Fibroblast of the aortic adventitia (primary cell): ENCODE measurements around the gene SLC10A1. TPM values are rescaled to one million over a fixed set of nuclear protein-coding genes. Genes with fewer than 3 reads are reported as not detected.

Source experiments
- DNase-seq: peaks from one replicate; pipeline ENCODE4 v3.0.0-alpha.2; 2010; ENCODE audit warnings: low read depth
- H3K4me3 ChIP-seq: 2 replicates; pipeline ENCODE4 v1.5.1; 2011; ENCODE audit warnings: low read depth, mild to moderate bottlenecking, control low read depth, low read length, moderate library complexity
- total RNA-seq: library from RNA; depleted of rRNA; stranded (reverse); fragments of >200 nt; gene quantifications from 2 replicates; pipeline ENCODE4 v1.2.3, GENCODE V29; 2012; ENCODE audit warnings: low replicate concordance
- TF ChIP-seq, protein P1 (sequence below): IDR thresholded peaks from 2 replicates; pipeline ENCODE4 v1.5.1; 2011; ENCODE audit warnings: mild to moderate bottlenecking, low read length, control low read depth, inconsistent platforms; ENCODE audit not compliant: insufficient read depth

Gene SLC10A1
- total RNA-seq, 1 donor, result not detected

DNA sequence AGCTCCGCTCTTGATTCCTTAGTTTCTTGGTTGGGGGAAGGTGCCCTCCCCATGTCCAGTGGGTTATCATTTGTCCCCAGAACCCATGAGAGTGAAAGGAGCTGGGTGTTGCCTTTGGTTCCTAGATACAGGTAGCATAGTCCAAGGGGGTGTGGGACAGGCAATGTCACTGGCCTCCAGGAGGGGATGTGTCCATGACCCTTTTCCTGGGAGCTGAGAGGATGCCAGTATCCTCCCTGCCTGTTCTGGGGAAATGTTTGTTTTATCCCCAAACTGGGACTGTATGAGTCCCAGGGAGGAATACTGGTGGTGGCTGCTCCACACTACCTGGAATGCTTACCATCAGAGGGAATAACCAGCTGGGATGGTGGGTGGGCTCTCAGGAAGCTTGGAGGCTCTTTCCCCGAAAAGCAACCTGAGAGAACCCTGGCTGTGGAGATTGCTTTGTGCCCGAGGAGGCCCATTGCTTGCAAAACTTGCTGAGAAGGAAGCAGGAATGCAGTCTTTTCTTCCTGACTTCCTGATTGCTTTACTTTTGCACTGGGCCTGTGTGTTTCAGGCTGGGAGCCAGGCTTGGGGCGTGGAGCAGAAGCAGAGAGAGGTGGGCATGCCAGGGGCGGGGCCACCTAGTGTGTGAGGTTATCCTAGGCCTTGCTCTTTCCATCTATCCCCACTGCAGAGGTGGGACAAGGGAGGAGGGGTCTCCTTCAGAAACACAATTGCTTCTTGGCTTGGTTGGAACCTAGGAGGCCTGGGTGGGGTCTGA lies 715 bp upstream of the SLC10A1 start:
- no peak overlapping the region for H3K4me3 ChIP-seq
- TF ChIP-seq, protein P1, sequence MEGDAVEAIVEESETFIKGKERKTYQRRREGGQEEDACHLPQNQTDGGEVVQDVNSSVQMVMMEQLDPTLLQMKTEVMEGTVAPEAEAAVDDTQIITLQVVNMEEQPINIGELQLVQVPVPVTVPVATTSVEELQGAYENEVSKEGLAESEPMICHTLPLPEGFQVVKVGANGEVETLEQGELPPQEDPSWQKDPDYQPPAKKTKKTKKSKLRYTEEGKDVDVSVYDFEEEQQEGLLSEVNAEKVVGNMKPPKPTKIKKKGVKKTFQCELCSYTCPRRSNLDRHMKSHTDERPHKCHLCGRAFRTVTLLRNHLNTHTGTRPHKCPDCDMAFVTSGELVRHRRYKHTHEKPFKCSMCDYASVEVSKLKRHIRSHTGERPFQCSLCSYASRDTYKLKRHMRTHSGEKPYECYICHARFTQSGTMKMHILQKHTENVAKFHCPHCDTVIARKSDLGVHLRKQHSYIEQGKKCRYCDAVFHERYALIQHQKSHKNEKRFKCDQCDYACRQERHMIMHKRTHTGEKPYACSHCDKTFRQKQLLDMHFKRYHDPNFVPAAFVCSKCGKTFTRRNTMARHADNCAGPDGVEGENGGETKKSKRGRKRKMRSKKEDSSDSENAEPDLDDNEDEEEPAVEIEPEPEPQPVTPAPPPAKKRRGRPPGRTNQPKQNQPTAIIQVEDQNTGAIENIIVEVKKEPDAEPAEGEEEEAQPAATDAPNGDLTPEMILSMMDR, result no peak
- no peak for DNase-seq

DNA sequence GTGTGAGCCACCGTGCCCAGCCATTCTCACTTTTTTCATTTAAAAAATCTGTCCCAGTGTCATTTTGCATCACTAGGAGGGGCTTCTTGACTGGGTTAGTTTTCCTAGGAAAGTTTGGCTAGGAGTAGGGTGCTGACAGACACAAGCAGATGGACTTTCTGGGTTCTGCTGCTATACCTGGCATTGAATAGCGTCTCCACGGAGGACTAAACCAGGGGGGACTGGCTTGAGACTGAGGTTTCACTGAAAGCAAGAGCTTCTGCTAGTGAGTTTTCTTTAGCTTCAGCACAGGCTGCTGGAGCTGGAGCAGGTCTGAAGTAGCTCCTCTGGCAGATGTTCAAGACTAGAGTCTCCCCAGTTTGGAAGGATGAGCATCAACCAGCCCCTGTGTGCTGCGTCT lies 1.4 kb downstream of the SLC10A1 start:
- H3K4me3 ChIP-seq, result no peak overlapping the region
- TF ChIP-seq, protein P1, result no peak

DNA sequence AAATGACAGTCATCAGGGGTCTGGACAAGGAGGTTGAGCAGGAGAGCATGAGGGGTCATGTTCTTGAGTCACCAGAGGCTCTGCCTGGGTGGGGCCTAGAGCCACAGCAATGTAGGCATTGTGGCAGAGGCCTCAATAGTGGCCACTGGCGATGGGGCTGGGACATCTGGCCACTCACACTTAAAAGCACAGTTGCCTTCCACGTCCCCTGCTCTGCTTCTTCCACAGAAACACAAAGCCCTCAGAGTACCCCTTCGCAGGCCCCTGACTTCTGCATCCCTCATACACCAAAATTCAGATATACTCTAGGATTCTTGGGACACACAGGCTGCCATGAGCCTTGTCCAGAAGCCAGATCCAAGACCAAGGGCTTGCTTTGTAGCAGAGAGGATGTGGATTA lies 2.2 kb downstream of the SLC10A1 start:
- TF ChIP-seq, protein P1, result no peak
- H3K4me3 ChIP-seq, result no peak overlapping the region
- no peak for DNase-seq

More for the DNA sequence above, 1.4 kb downstream of the SLC10A1 start:
- no peak for DNase-seq

DNA sequence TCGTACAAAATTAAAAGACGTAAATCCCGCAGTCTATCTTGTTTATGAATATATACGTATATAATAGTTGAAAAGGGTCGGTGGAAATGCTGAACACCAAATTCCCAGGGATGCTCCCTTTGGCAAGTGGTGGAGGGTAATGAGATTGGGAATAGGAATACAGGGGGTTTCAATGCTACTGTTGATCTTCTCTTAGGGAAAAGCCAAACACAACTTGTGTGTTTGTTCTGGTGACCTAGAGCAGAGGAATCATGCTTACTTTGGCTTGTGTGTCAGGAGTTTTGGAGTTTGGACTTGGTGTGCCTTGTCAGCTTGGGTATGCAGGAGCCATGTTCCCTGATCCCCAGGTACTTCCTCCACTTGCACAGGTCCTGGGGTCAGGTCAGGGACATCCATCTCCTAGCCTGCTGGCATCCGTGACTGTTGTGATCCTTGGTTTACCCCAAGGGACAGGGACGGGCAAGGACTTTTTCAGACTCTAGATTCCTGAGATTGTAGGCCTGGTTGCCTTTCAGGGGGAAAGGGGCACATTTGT lies 4.1 kb downstream of the SLC10A1 start:
- H3K4me3 ChIP-seq, result no peak overlapping the region
- TF ChIP-seq, protein P1, result no peak
- DNase-seq, result no peak

DNA sequence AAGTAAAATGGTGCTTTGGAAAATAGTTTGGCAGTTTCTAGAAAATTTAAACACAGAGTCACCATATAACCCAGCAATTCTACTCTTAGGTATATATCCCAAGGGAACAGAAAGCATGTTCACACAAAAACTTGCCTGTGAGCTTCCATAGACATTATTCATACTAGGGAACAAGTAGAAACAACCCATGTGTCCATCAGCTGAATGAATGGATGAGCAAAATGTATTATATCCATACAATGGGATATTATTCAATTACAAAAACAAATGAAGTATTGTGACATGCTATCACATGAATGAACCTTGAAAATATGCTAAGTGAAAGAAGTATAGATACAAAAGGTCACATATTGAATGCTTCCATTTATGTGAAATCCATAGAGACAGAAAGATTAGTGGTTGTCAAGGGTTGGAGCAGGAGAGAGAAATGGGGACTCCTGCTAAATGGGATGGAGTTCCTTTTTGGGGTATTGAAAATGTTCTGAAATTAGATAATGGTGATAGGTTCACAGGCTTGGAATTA lies 7.9 kb downstream of the SLC10A1 start:
- no peak overlapping the region for H3K4me3 ChIP-seq
- DNase-seq, result no peak
- TF ChIP-seq, protein P1, result no peak

DNA sequence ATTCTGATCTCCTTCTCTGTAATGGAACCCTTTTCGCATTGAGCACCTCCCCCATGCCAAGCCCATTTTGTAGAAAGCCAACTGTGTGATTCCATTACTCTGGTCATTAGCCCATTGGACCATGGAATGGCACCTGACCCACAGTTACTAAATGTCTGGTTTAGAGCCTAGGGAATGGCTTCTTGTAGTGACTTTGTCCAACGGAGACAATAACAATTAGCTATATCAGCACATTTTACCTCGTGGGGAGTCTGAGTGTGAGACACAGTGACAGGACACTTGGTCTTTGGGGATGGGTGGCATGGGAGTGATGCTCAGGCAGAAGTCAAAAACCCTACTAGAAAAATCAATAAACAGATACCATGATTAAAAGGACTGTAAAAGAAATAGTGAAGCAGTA lies 10.4 kb downstream of the SLC10A1 start:
- TF ChIP-seq, protein P1, result no peak
- no peak overlapping the region for H3K4me3 ChIP-seq
- no peak for DNase-seq
